Retina (tissue), 1 donor: Measurements from ENCODE around the gene SERPINC1.
"Not testable (repeated sequence)": the region's sequence is repeated elsewhere in the genome, so short reads cannot be mapped to it uniquely, and the experiment has no call there.

ENCODE experiments used
- DNase-seq: peaks from one replicate; pipeline ENCODE4 v3.0.0-alpha.2; 2016

The SERPINC1 gene

DNA sequence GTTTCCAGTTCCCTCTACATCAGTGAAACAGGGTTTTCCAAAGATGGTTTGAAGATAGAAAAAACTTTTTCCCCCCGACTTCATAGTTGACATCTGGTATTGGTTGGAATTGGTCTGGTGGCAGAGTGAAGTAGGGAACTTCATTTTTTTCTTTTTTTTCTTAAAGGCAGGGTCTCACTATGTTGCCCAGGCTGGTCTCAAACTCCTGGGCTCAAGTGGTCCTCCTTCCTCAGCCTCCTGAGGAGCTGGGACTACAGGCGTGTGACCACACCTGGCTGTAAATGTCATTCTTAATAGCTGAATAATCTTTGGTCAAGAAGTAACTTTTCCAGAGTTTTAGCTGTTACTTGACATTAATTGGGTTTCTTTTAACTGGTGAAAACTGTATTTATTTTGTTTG is 27.2 kb downstream of the SERPINC1 start:
- no peak for DNase-seq

DNA sequence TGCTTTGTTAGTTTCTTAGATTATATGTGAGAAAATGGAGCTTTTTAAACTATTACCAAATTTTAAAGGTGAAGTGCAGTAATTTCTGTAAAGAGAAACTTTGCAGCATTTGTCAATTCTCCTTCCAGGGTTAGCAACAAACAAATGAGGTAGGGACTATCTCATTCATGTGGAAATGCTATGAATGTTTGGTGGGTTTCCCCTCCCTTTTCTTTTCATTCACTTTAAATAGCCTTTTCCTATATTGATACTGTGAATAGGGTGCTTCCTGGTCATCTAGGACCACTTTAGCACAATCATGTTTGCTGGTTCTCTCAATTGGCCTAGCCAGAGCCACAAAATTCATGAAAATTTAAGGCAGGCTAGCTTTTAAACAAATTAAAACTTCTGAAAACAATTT is 28.4 kb downstream of the SERPINC1 start:
- no peak for DNase-seq

DNA sequence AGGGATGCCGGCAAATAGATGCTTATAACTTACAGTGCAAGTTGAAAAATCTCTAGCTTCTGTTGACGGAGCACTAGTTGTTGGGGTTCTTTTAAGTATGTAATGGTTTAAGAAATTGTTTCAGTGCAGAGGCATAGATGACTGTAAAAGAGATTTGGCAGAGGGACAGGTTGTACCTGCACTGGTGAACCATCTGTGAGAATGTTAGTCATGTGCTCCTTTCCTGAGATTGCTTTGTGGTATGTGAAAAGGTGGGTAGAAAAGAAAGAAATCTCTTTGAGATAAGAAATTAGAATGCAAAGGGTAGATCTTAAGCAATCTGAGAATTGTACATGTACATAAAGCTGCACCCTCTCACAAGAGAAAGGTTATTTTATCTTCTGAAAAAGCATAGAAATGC is 29.5 kb downstream of the SERPINC1 start:
- no peak for DNase-seq

DNA sequence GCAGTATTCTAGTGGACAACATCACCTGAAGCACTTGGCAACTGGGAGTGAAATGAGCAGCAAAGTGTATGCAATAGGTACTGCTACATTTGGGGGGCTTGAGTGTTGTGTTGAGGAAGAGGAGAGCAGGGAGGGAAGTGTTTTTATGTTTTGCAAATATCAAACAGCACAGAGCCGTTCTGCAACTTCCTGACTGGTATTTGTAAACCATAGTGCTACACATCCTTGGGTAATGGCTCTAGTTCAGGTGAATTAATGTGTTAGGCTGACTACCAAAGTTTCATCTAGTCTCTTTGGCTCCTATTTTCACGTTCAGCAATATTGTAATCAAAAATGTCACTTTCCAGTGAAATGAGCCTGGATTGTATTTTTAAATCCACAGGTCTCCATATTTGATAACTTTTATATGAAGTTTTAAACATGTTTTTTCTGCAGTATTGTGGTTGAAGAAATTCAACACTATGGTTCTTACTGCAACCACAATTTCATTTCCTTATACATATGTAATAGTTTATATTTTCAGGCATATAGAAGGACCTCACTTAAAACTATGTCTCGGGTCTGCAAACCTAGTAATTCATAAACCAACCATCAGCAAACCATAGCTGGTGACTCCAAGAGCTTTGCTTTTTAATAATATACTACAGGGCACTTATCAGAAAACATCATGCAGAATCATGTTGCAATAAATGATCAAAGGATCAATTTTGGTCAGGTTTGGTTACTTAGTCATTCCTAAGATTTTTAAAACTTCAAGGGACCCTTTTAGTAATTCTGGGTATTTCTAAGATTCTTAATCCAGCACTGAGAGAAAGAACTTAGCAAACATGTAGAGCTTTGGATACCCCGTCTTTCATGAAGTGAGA is 30.1 kb downstream of the SERPINC1 start:
- DNase-seq, result no peak

DNA sequence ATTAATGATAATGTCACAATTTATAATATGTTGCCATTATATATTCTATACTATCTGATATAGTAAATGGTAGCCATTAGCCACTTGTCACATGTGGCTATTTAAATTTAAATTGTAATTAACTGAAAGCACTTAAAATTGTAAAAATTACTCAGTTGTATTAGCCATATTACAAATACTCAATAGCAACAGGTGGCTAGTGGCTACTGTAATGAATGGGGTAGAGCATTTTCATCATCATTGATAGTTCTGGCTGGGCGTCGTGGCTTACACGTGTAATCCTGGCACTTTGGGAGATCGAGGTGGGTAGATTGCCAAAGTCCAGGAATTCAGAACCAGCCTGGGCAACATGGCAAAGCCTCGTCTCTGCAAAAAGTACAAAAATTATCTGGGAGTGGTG is 32.4 kb downstream of the SERPINC1 start:
- DNase-seq, result no peak

DNA sequence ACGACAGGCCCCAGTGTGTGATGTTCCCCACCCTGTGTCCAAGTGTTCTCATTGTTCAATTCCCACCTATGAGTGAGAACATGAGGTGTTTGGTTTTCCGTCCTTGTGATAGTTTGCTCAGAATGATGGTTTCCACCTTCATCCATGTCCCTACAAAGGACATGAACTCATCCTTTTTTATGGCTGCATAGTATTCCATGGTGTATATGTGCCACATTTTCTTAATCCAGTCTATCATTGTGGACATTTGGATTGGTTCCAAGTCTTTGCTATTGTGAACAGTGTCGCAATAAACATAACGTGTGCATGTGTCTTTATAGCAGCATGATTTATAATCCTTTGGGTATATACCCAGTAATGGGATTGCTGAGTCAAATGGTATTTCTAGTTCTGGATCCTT is 36.0 kb downstream of the SERPINC1 start:
- not testable (repeated sequence) for DNase-seq

DNA sequence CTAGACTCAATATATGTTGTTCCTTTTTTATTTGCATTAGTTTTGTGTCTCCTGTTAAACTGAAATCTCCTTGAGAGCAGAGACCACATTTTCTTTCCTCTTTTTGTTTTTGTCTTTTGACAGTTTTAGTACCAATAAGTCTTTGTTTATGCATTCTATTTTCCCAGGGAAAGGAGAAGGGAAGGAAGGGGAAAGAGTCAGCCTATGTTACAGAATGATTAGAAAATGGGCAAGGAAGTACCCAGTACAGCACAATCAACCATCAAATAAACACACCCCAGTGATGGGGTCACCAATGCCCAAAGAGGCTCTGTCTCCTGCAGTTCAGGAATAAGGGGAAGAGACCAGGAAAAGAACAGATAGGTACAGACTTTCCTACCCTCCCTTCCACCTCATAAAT is 38.9 kb downstream of the SERPINC1 start:
- no peak for DNase-seq

DNA sequence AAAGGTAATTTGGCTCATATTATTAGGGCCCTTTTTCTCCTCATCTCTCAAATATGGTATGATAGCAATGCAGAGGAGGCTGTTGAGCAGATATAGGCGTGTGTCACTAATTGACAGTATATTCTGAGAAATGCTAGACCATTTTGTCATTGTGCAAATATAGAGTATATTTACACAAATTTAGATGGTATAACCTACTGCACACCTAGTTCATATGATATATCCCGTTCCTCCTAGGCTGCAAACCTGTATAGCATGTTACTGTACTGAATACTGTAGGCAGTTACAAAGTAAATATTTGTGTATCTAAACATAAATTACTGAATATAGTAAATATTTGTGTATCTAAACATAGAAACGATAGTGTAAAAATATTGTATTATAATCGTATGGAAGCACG is 40.4 kb downstream of the SERPINC1 start:
- no peak for DNase-seq

DNA sequence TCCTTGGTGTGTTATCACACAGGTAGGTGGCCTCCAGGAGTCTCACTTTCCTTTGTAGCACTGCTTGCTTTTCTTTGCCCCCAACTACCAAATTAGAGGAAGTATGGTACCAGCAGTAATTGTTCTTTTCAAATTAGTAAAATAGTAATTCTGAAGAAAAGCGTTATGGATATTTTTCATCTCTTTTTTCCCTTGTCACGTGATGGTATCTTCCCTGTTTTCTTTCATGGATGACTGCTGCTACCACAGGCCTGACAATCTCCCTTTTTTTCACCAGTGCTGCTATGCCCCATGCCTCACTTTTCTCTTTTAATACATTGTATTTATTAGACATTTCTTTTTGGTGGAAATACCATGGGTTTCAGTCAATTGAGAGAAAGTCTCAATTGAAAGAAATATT is 45.6 kb downstream of the SERPINC1 start:
- no peak for DNase-seq

DNA sequence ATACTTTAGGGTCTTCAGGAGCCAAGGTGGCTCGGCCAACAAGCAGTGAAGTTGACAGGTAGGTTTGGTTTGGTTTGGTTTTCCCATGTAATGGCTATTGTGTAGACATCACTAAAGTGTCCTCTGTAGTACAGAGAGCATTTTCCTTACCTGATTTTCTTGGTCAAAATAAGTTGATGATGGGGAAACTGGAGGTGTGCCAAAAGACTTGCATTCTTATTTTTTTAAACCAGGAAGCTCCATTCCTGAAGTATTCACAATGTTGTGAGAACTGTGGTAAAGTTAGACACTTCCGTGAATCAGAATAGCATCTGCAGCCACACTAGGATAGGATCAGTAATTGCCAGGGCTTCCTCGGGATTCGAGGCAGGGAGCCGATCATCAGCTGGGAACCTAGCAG is 46.0 kb downstream of the SERPINC1 start:
- no peak for DNase-seq

DNA sequence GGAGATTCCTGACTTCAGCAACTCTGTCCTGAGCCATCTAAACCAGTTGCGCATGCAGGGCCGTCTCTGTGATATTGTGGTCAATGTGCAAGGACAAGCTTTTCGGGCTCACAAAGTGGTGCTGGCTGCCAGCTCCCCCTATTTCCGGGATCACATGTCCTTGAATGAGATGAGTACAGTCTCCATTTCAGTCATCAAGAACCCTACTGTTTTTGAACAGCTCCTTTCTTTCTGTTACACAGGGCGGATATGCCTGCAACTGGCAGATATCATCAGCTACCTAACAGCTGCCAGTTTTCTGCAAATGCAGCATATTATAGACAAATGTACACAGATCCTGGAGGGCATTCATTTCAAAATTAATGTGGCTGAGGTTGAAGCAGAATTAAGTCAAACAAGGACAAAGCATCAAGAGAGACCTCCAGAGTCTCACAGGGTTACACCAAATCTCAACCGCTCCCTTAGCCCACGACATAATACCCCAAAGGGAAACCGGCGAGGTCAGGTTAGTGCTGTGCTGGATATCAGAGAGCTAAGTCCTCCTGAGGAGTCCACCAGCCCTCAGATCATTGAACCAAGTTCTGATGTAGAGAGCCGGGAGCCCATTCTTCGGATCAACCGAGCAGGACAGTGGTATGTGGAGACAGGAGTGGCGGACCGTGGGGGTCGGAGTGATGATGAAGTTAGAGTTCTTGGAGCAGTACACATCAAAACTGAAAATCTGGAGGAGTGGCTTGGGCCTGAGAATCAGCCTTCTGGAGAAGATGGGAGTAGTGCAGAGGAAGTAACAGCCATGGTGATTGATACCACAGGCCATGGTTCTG is 46.7 kb downstream of the SERPINC1 start:
- no peak for DNase-seq

DNA sequence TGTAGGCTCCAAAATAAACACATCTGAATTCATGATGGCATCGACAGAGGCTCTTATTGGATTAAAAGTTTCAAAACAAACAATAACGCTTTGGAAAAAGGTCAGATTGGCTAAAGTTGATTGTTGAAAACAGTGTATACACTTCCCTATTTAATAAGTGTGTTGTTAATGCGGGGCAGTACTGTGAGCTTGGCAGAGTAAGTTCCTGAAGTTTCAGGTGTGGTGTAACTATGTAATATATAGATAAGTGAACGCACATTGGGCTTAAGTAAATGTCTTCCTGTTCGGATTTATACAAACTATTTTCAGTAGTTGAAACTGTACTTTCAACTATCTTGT is 48.1 kb downstream of the SERPINC1 start:
- DNase-seq, result no peak

DNA sequence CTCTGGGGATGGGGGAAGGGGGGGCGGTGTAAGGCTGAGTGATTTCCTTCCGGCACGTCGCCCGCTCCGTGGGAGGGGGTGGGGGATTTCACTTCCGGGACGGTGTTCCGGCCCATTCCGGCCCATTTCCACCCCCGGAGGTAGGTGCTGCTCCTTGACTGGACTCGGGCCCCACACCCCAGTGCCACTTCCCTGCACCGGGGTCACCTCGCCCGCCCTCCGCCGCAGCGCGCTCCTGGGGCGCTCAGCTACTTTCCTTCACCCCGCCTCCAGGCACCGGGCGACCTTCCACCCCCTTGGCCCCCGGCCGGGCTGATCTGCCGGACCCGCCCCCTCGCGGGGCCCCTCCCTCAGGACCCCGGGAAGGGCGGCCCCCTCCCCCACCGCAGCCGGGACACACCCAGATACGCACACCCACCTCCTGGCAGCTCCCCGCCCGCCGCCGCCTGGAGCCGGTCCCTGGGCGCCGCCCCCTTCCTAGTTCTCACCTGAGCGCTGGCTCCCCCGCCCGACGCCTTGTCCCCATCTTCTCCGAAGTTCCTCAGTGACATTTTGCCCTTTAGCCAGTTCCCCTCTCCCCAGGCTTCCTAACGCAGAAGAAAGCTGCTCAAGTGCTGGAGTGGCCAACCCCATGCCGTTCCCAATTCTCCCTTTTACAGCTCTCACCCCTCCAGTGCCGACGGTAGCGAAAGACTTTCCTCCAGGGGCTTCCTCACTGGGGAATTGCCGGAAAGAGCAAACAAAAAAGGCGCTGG is 48.7 kb downstream of the SERPINC1 start, which contains the start of gene ZBTB37:
TSS of gene ZBTB37 (plus strand) at position 115 of the 755 bp plus-strand sequence. CDS start 1,846 bp downstream, outside the sequence.
- peak; percentile 65 for DNase-seq

DNA sequence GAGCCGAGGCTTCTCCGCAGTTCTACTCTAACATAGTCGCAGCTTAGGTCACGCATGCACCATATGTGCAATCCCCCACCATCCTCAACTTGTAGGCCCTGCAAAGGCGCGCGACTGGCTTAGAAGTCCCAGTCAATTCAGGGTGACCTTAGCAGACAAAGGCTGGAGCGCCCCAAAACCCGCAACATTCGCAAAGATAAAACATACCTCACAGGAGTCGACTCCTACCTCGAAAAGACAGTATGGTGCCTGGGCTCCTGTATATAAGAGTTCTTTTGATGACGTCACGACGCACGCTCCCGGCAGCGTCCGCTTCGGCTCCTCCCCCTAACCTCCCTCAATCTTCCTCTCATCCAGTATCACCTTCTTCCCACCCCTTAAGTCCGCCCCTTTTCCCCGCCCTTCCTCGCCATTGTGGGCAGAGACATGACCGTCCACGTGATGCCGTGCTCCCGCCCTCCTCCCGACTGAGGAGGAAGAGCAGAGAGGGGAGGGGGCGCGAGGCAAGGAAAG is 49.3 kb downstream of the SERPINC1 start, which contains the start of gene GAS5:
TSS of gene GAS5 (minus strand) at position 237 of the 513 bp plus-strand sequence.
- DNase-seq, result peak; percentile 99

DNA sequence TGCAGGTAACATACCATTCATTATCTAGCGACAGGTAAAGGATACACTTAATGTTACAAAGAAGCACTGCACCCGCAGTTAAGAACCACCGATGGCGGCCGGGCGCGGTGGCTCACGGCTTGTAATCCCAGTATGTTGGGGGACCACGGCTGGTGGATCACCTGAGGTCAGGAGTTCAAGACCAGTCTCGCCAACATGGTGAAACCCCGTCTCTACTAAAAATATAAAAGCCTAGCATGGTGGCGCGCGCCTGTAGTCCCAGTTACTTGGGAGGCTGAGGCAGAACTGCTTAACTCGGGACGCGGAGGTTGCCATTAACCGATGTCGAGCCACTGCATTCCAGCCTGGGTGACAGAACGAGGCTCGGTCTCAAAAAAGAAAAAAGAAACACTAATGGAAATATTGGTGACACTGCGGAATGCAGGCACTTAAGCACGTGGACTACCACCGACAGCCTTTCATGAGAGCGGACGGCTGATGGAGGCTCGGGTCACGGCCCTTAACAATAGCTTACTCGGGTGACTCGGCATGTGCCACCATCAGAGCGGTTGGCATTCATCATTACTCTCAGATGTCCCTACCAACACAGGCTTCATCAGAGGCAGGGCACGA is 49.9 kb downstream of the SERPINC1 start:
- DNase-seq, result no peak

DNA sequence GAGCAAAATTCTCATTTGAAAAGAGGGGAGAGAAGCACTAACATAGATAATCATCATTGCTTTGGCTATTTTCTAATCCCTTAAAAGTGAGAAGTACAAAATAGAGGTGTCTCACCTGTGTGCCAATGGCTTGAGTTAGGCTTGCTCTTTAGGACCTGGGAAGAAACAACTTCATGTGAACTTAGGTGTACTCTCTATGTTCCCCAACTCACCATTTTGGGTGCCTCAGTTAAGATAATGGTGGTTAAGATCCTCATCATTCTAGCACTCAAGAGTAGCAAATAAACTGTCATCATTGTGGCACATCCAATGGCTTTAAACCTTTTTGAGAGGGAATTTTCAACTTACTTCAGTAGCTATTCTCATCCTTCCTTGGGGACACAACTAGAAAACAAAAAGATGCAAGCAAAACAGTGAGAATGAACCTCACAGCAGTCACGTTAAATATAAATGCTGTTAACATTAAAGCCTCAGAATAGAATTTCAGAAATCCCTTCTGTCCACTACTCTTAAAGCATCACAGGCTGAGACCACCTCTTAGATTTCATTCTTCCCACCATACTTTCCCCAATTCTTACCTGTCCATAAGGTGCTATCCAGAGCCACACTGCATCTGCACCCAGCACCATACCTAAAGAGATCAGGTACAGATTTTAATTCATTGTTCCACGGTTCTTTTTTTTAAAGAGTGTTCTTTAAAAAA is 50.6 kb downstream of the SERPINC1 start:
- no peak for DNase-seq

DNA sequence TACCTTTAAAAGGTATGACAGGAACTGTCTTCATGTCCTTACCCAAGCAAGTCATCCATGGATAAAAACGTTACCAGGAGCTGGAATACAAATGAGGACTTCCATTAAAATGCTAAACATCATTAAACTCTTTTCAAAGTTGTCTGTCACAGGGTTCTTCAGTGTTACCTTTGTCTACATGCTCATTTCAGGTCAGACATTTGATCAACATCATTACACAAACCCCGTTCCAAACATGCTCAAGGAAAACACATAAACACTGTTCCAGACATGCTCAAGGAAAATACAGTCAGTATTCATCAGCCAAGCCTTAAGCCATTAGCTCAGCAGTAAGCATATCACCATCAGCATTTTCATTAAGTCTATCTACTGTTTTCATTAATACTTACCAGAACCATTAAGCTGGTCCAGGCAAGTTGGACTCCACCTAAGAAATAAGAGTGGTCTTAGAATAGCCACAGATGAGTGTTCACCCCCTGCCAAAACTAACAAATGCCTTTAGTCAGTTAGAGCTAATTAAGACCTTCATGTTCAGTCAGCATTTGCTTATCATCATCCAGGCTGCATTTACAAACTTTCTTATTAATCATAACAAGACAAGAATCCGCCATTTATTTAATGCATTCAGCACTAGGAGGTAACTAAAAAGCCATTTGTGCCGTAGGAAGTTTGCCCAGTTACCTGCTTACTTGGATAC is 51.5 kb downstream of the SERPINC1 start:
- no peak for DNase-seq

DNA sequence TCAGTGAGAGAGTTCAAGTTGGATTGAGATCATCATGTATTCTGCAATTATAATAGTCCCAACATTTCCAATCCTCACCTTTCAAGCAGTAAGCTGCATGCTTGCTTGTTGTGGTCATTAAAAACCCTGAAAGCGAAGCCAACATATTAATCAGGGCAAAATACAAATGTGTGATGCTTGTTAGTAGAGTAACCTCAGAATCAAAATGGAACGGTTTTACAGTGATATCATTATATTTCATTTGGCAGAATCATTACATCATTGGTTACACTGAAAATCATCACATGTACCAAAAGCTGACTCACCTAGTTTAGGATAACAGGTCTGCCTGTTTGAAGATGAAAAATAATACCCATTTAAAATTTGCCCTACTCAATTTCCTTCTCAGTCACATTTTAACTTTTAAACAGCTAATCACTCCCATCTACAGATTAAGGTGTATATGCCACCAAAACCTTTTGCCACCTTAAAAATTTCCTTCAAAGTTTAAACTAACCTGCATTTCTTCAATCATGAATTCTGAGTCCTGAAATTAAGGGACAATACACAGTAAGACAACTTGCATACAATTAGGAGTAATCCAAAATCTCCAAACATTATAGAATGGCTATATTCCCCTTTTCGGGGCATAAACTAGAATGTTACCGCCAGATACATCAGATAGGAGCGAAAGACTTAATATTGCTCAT is 52.8 kb downstream of the SERPINC1 start:
- DNase-seq, result no peak

DNA sequence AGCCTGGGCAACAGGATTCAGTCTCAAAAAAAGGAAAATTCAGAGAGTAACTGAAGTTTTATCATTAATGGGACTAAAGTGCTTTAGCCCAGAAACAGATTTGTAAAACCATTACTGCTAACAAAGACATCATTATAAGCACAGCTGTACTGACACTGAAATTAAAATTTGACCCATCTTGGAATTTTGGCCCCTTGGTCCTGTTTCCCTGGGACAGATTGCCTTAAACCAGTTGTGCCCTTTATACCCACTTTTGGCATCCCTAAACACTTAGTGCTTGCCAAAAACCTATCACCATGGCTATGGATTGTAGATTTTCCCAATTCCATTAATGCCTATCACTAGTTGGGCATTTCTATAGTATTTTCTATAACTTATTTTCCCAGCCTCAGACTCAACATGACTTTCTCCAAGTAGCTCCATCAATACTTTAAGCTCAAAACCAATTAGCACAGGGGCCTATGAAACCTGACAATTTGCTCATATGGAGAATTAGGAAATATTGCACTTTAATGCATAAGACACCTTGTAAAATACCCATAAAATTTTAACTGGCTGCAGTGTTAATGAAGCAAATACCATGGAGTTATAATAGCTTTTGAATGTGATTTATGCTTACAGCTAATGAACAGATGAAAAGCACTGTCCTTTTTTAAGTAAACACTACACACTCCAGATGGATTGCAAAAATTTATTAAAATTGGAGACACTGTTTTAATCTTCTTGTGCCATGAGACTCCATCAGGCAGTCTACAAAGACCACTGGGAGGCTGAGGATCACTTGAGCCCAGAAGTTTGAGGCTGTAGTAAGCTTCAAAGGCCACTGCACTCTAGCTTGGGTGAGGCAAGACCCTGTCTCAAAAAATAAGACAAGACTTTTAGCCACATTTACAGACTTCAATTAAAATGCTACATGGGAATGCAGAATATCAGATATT is 53.6 kb downstream of the SERPINC1 start:
- DNase-seq, result no peak
